Measurements from ENCODE around the gene BAD.
A peak's percentile ranks its signal among the peaks of the same experiment; 100 is the strongest.

Gene BAD

DNA sequence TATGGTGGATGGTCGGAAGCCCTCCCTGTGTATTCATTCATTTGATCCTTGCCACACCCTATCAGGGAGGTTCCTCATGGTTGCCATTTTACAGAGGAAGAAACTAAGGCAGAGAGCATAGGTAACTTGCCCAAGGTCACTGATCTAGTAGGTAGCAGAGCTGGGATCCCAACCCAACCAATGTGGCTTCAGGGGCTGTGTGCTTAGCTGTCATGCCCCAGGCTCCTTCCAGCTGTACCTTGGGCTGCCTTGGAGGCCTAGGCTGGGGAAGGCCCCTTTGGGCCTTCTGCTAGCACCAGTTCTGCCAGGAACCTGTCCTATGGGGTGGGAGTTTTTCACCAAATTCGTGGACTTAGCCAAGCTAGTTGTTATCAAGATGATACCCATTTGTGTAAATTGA is 8.6 kb downstream of the BAD start:
- DNase-seq (ENCODE audit: low read depth in 2 of 2), result no peak

- no peak for DNase-seq (ENCODE audit: low read depth in 2 of 2)
These were observed 9.2 kb downstream of the BAD start for GRCh38 chr11:64275031-64275800.

DNA sequence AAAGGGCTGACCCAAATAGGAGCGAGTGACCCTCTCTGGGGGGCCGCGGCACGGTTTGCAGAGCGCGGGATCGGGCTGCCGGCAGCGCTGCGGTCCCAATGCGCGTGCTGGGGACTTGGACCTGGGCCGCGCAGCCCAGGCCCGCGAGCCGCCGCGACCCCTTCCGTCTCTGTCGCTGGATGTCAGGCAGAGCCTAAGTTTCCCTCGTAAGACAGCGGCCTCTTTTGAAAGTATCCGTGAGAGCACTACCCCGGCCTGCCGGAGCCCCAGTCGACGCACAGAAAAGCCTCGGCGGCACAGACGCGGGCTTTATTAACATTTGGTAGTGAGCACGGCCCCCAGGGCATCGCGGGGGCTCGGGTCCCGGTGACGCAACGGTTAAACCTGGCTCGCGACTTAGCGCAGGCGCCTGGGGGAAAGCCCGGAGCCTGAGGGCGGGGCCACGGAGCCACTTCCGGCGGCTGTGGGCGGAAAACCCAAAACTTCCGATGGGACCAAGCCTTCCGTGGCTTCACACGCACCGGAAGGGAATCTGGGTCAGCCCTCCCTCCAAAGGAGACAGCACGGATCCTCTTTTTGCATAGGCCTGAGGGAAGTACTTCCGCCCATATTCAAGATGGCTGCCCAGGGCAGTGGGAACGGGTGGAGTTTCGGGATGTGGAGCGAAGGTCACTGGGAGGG is 14.8 kb downstream of the BAD start:
- peak; percentile 94 to 96 for DNase-seq (ENCODE audit: low read depth in 2 of 2)

DNA sequence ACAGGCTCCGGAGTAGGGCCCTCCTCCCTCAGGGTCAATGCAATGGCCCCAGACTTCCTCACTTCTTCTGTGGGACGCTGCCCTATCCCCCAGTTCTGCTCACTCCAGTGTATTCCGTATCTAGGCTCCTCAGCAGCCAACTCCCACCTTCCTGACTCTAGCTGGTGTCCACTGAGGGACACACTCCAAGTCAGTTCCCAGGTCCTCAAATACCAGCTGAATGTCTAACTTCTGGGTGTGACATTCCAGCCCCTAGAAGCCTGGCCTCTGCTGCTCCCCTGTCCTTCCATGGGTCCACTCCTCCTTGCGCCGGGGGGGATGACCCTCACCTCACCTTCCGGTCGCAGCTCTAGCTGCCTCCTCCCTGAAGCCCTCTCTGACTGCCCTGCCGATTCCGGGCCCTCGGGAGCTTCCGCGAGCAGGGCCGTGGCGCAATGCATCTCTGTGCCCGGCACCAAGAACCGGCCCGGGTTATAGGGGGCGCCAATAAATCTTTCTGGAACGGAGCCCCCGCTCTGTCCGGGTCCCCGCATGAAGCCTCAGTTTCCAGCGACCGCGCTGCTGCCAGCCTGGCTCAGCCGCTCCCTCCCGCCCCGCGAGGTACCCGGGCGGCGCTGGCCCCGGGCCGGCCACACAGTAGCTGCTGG is 15.4 kb downstream of the BAD start:
- no peak for DNase-seq (ENCODE audit: low read depth in 2 of 2)

DNA sequence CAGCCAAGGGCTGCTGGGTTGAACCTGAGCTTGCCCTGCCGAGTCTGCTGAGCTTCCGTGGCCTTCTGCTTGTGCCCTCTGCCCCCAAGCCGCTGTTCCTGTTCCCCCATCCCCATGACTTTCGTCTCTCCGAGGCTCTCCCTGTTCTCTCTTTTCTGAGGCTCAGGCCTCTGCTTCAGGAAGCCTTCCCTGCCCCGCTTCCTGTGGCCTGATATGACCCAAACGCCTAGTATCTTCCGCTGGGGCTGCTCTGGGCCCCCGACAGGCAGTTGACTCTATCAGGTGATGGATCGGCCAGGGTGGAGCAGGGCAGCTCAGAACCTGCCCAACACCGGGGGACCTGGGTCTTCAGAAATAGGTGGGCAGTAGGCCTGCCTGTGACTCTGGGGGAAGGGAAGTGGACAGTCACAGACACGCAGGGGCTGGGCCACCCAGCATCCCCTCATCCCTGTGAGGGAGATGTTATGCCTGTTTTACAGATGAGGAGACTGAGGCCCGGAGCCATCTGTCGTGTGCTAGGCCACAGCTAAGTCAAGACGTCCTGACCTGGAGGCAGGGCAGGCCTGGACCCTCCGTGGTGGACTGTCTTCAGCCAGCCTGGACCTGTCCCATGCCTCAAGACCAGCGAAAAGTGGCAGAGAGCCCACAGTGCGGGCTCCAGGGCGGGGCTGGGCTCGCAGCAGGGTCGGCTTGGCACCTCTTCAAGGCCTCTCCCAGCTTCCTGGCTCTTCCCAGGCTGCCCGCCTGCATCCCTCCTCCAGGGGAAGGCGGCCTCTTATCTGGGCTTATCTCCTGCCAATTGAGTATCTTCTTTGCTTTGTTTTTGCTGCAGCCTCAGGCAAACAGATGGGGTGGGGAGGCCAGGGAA is 16.2 kb downstream of the BAD start:
- no peak for DNase-seq (ENCODE audit: low read depth in 2 of 2)

- no peak for DNase-seq (ENCODE audit: low read depth in 2 of 2)
These were observed 17.1 kb downstream of the BAD start for GRCh38 chr11:64267207-64267945.

DNA sequence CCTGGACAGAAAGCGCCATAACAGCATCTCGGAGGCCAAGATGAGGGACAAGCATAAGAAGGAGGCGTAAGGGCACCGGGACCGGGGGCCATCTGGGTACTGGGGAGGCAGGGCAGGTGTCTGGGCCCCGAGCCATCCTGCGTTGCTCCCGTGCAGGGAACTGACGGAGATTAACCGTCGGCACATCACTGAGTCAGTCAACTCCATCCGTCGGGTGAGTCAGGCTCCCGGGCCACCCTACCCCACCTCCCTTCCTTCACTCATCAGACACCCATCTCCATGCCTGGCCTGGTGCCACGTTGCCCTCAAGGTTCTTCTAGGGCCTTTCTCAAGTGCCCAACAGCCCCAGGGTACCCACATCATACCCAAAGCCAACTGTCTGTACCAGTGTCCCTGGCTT is 18.1 kb downstream of the BAD start:
- DNase-seq (ENCODE audit: low read depth in 2 of 2), result no peak

GRCh38 chr11:64265176-64266160 is 19.0 kb downstream of the BAD start:
- no peak for DNase-seq (ENCODE audit: low read depth in 2 of 2)

DNA sequence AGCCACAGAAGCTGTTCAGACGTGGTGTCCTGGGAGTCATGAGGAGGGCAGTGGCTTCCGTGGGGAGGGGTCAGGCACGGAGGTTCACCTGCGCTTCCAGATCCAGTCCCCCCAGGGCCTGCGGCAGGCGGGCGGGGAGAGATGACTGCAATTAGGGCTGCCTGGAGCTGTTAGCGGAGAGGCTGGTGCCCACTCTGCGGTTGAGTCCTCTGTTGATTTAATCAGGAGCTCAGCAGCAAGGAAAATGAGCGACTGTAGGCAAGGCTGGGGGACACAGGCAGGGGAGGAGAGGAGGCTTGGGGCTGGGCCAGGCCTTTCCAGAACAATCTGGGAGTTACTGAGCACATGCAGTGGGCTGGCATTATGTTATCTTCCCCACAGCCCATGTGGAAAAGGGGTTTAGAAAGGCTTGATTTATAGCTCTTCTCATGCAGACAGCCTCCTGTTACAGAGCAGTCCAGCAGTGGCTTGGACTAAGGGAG is 20.1 kb downstream of the BAD start:
- no peak for DNase-seq (ENCODE audit: low read depth in 2 of 2)

- DNase-seq (ENCODE audit: low read depth in 2 of 2), result no peak
These were observed 20.5 kb downstream of the BAD start for GRCh38 chr11:64263947-64264317.

GRCh38 chr11:64263021-64263946 is 21.2 kb downstream of the BAD start:
- DNase-seq (ENCODE audit: low read depth in 2 of 2), result no peak

GRCh38 chr11:64262271-64263002 is 22.0 kb downstream of the BAD start:
- no peak for DNase-seq (ENCODE audit: low read depth in 2 of 2)

GRCh38 chr11:64261556-64262080 is 22.8 kb downstream of the BAD start:
- no peak for DNase-seq (ENCODE audit: low read depth in 2 of 2)

DNA sequence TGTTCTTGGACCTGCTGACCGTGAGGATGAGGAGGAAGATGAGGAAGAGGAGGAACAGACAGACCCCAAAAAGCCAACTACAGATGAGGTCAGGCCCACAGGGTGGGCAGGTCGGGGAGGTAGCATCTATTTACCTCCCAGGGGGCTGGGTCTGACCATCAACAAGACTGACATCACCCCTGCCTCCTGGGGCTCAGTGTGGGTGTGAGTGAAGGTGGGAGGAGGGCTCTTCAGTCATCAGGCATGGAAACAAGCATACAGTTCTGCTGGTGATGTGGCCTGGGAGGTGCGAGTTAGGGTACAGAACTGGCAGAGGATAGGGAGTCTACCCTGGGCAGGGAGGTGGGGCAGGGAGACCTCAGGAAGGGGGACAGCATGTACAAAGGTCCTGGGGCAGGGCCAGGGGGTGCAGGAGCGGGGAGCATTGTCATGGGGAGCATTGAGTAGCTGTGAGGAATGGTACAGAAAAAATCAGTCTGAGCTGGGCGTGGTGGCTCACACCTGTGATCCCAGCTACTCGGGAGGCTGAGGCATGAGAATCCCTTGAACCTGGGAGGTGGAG is 24.2 kb downstream of the BAD start:
- no peak for DNase-seq (ENCODE audit: low read depth in 2 of 2)

GRCh38 chr11:64259533-64260067 is 24.9 kb downstream of the BAD start:
- DNase-seq (ENCODE audit: low read depth in 2 of 2), result no peak

DNA sequence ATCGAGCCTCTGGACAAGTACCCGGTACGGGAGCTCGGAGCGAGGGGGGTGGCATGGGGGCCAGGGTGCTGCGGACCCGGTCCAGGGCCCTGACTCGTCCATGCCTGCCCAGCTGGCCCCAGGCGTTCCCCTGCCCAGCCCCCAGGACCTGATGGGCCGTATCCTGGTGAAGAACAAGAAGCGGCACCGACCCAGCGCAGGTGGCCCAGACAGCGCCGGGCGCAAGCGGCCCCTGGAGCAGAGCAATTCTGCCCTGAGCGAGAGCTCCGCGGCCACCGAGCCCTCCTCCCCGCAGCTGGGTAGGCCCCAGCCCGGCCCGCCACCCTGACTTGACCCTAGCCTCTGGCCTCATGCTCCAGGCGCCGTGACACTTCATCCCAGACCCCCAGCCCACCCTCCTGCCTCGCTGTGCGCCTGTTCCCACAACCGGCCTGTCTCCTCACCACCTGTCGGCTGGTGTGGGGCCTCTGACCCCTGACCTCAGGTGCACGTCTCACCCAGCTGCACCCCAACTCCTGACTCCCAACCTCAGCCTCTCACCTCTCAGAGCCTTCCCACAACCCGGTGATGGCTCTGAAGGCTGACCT is 25.4 kb downstream of the BAD start:
- DNase-seq (ENCODE audit: low read depth in 2 of 2), result no peak

- no peak for DNase-seq (ENCODE audit: low read depth in 2 of 2)
These were observed 26.1 kb downstream of the BAD start for GRCh38 chr11:64258356-64258755.

Data from activated CD8-positive, alpha-beta memory T cell treated with anti-CD3 and anti-CD28 coated beads for 4 hours (primary cell).